ENCODE data around the gene CRIP2.

GRCh38 chr14:105503935-105504692 is 29.5 kb downstream of the CRIP2 start:
- TF ChIP-seq CTCF (IDR thresholded peaks at IDR 0.05; ENCODE audit: insufficient read depth, low read depth, low read length) = no peak
- no peak for TF ChIP-seq EZH2 (IDR thresholded peaks at IDR 0.05; ENCODE audit: insufficient read depth, low read length)
